K562 (cell line): ENCODE measurements around the gene MYL12A. TPM values are rescaled to one million over a fixed set of nuclear protein-coding genes. Genes with fewer than 3 reads are reported as not detected.

Experiments
- CBX2 ChIP-seq: fragments of 200-600 bp; sonication (generic); IDR thresholded peaks from one replicate; pipeline ENCODE4 v1.6.1; 2012; ENCODE audit warnings: mild to moderate bottlenecking, low read length, inconsistent platforms; ENCODE audit not compliant: insufficient read depth, poor library complexity, severe bottlenecking
- FOXJ3 ChIP-seq: sonication (generic); formaldehyde crosslinking; IDR thresholded peaks from 2 replicates; pipeline ENCODE4 v1.4.0; 2020; ENCODE audit warnings: mild to moderate bottlenecking, missing genetic modification reagents
- GABPB2 ChIP-seq: fragments of 250-450 bp; sonication (Bioruptor Pico); conservative IDR thresholded peaks from 2 replicates; pipeline ENCODE4 v1.5.1; 2021; ENCODE audit warnings: mild to moderate bottlenecking
- KDM2B ChIP-seq: fragments of 250-450 bp; sonication (Bioruptor Pico); IDR thresholded peaks from 2 replicates; pipeline ENCODE4 v1.8.0; 2021; ENCODE audit warnings: mild to moderate bottlenecking, moderate library complexity
- MAFK ChIP-seq: IDR thresholded peaks from 2 replicates; pipeline ENCODE4 v1.6.1; 2011; ENCODE audit warnings: low read length, improper control_type of control experiment
- MYNN ChIP-seq, 2 experiments: sonication (generic); formaldehyde crosslinking in 1 of 2; IDR thresholded peaks; 2 replicates each; pipeline versions ENCODE4 v1.5.0 to v1.6.1; 2016 to 2020; ENCODE audit warnings: antibody characterized with exemption in 1 of 2, missing genetic modification reagents in 1 of 2
- POLR3G ChIP-seq: IDR thresholded peaks from 2 replicates; pipeline ENCODE4 v1.6.1; 2011; ENCODE audit not compliant: insufficient read length, insufficient replicate concordance; ENCODE audit errors: extremely low read depth
- SNRNP70 ChIP-seq: fragments of 200-400 bp; formaldehyde crosslinking; optimal IDR thresholded peaks from 2 replicates; pipeline ENCODE3; 2017; ENCODE audit warnings: low read depth, low read length
- SRSF1 ChIP-seq: fragments of 200-400 bp; formaldehyde crosslinking; IDR thresholded peaks from 2 replicates; pipeline ENCODE4 v1.6.1; 2017; ENCODE audit warnings: mild to moderate bottlenecking, low read depth, low read length, moderate library complexity
- XRCC5 ChIP-seq: fragments of 200-400 bp; formaldehyde crosslinking; IDR thresholded peaks from 2 replicates; pipeline ENCODE4 v1.6.1; 2017; ENCODE audit warnings: low read depth, mild to moderate bottlenecking, low read length
- ZNF696 ChIP-seq: fragments of 250-450 bp; sonication (Bioruptor Pico); conservative IDR thresholded peaks from 2 replicates; pipeline ENCODE4 v1.4.0; 2020; ENCODE audit warnings: mild to moderate bottlenecking, moderate library complexity
- polyA plus RNA-seq, 8 experiments: library from polyadenylated mRNA; depleted of rRNA in 4 of 8; stranded (reverse) in 5 of 8; unstranded in 3 of 8; fragments of >200 nt; fragmentation: Nextera tagmentation in 2 of 8; fragmentation: Illumina TruSeq in 1 of 8; extraction: Ambion mirVana in 2 of 8; extraction: Trizol in 1 of 8; gene quantifications; 2 replicates each; pipeline versions ENCODE4 v1.2.1 to v1.2.3, GENCODE V29; 2011 to 2014; ENCODE audit warnings: inconsistent platforms in 1 of 8, missing spikeins in 1 of 8
- total RNA-seq, 7 experiments: library from RNA; depleted of rRNA in 6 of 7; stranded (reverse); fragments of >200 nt in 6 of 7; fragmentation: Illumina TruSeq in 2 of 7; extraction: Trizol in 2 of 7; gene quantifications; 2 replicates each; pipeline versions ENCODE4 v1.2.1 to v1.2.3, GENCODE V29; 2011 to 2021; ENCODE audit warnings: low replicate concordance in 1 of 7
- TF ChIP-seq, protein P1 (sequence below), 2 experiments: fragments of 450-650 bp; IDR thresholded peaks; 2 replicates each; pipeline ENCODE4 v1.6.1; 2016; ENCODE audit warnings: mild to moderate bottlenecking in 2 of 2, borderline replicate concordance in 1 of 2, low read depth in 1 of 2, moderate library complexity in 1 of 2
- TF ChIP-seq, protein P2 (sequence below): sonication (generic); formaldehyde crosslinking; IDR thresholded peaks from 2 replicates; pipeline ENCODE4 v1.8.1; 2023; ENCODE audit warnings: mild to moderate bottlenecking, missing genetic modification reagents
- TF ChIP-seq, protein P3 (sequence below): sonication (generic); formaldehyde crosslinking; IDR thresholded peaks from 2 replicates; pipeline ENCODE4 v1.8.0; 2022; ENCODE audit warnings: mild to moderate bottlenecking, missing genetic modification reagents, borderline replicate concordance

MYL12A gene
- total and polyA plus RNA-seq, 9 of the 15 experiments (the other 6 are each of a cell fraction or from before 2014, with no cell fraction given): 308 to 1,031 (median 559) TPM

DNA sequence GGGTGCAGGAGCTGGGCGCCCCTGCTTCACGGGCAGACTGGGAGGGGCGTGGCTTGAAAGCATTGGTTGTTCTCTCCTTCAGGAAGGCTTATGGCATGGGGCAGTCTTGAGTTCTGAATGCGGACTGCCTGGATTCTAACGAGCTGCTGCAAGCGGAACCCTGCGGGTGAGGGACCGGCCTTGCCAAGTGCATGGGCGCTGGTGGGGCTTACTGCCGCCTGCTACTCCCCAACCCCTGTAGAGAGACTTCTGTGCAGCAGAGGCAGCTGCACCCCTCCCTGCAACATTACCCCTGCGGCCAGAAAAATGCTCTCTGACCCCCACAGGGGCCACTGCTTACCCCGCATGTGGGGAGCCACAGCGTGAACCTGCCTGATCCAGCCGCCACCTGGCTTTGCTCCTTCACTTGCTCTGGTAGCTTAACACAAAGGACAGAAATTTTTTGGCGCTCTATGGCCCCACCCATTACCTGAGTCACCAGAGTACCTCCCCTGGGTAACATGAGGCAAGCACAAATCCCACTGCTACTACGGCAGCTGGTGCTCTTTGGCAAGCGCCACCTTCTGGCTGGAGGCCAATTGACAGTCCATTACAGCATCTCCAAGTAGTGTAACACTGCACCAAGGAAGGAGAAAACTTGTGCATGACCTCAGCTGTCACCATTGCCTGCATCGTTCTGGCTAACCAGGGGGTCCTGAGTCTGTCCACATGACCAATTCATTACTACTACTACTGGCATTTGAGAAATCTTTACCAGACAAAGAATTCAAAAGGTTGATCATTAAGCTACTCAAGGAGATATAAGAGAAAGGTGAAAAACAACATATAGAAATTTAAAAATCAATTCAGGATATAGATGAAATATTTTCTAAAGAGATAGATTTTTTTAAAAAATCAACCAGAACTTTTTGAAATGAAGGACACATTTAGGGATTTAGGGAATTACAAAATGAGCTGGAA, 49.7 kb downstream of the MYL12A start (continued):
- TF ChIP-seq, protein P1, sequence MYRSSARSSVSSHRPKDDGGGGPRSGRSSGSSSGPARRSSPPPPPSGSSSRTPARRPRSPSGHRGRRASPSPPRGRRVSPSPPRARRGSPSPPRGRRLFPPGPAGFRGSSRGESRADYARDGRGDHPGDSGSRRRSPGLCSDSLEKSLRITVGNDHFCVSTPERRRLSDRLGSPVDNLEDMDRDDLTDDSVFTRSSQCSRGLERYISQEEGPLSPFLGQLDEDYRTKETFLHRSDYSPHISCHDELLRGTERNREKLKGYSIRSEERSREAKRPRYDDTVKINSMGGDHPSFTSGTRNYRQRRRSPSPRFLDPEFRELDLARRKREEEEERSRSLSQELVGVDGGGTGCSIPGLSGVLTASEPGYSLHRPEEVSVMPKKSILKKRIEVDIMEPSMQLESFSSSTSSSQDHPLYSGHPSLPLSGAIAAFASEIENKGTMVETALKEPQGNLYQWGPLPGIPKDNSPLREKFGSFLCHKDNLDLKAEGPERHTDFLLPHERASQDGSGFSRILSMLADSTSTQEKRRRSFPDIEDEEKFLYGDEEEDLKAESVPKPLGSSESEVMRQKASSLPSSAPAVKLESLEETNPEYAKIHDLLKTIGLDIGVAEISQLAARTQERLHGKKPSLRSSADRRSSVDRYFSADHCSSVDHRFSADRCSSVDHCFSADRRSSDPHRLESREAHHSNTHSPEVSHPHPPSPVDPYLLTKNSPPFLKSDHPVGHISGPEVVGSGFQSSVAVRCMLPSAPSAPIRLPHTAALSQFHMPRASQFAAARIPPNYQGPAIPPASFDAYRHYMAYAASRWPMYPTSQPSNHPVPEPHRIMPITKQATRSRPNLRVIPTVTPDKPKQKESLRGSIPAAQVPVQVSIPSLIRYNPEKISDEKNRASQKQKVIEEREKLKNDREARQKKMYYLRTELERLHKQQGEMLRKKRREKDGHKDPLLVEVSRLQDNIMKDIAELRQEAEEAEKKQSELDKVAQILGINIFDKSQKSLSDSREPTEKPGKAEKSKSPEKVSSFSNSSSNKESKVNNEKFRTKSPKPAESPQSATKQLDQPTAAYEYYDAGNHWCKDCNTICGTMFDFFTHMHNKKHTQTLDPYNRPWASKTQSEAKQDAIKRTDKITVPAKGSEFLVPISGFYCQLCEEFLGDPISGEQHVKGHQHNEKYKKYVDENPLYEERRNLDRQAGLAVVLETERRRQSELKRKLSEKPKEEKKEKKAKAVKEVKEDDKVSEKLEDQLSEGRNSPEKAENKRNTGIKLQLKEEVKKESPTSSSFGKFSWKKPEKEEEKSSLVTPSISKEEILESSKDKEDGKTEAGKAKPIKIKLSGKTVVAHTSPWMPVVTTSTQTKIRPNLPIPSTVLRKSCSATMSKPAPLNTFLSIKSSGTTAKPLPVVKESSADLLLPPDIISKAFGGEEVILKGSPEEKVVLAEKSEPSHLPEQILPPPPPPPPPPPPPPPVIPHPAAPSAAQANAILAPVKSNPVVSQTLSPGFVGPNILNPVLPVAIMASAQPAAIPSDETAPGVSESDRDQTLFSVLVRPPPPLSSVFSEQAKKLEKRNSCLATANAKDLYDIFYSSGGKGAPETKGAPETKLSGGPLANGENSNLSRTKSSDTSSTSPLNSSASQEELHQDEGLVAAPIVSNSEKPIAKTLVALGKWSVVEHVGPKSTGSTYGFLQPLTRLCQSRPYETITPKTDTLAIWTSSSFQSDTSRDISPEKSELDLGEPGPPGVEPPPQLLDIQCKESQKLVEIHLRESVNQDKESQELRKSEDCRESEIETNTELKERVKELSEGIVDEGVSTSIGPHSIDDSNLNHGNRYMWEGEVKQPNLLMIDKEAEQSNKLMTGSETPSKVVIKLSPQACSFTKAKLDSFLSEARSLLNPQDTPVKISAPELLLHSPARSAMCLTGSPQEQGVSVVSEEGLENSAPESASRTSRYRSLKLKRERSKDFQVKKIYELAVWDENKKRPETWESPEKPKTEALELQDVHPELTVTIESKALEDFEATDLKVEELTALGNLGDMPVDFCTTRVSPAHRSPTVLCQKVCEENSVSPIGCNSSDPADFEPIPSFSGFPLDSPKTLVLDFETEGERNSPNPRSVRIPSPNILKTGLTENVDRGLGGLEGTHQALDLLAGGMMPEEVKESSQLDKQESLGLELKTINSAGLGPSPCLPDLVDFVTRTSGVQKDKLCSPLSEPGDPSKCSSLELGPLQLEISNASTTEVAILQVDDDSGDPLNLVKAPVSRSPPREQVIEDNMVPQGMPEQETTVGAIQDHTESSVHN (IDR thresholded peaks at IDR 0.05; ENCODE audit: borderline replicate concordance in 1 of 2, low read depth in 1 of 2): no peak
- TF ChIP-seq, protein P2, sequence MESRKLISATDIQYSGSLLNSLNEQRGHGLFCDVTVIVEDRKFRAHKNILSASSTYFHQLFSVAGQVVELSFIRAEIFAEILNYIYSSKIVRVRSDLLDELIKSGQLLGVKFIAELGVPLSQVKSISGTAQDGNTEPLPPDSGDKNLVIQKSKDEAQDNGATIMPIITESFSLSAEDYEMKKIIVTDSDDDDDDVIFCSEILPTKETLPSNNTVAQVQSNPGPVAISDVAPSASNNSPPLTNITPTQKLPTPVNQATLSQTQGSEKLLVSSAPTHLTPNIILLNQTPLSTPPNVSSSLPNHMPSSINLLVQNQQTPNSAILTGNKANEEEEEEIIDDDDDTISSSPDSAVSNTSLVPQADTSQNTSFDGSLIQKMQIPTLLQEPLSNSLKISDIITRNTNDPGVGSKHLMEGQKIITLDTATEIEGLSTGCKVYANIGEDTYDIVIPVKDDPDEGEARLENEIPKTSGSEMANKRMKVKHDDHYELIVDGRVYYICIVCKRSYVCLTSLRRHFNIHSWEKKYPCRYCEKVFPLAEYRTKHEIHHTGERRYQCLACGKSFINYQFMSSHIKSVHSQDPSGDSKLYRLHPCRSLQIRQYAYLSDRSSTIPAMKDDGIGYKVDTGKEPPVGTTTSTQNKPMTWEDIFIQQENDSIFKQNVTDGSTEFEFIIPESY (CRISPR knock-in tag): peak; percentile 70
- TF ChIP-seq SRSF1: no peak
- TF ChIP-seq MAFK: peak; percentile 61
- no peak for TF ChIP-seq ZNF696
- 0 out of 2 replicates have a peak, but pooled peaks have one; percentile 83 for TF ChIP-seq XRCC5
- no peak for TF ChIP-seq MYNN (IDR thresholded peaks at IDR 0.05)
- no peak for TF ChIP-seq MYNN (CRISPR knock-in tag; IDR thresholded peaks at IDR 0.05)
- no peak for TF ChIP-seq GABPB2
- TF ChIP-seq, protein P3, sequence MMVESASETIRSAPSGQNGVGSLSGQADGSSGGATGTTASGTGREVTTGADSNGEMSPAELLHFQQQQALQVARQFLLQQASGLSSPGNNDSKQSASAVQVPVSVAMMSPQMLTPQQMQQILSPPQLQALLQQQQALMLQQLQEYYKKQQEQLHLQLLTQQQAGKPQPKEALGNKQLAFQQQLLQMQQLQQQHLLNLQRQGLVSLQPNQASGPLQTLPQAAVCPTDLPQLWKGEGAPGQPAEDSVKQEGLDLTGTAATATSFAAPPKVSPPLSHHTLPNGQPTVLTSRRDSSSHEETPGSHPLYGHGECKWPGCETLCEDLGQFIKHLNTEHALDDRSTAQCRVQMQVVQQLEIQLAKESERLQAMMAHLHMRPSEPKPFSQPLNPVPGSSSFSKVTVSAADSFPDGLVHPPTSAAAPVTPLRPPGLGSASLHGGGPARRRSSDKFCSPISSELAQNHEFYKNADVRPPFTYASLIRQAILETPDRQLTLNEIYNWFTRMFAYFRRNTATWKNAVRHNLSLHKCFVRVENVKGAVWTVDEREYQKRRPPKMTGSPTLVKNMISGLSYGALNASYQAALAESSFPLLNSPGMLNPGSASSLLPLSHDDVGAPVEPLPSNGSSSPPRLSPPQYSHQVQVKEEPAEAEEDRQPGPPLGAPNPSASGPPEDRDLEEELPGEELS (CRISPR knock-in tag): no peak
- no peak for TF ChIP-seq SNRNP70
- no peak for TF ChIP-seq POLR3G
- TF ChIP-seq KDM2B (CRISPR knock-in tag): no peak
- TF ChIP-seq FOXJ3: no peak
- no peak for TF ChIP-seq CBX2
